ENCODE data around the gene GNA12. TPM values are rescaled to one million over a fixed set of nuclear protein-coding genes. Genes with fewer than 3 reads are reported as not detected.

GNA12 gene
- total and polyA plus RNA-seq, 2 experiments from 2014 or later, result 11.2 to 13.8 TPM

- no peaks in the 10 kb centered on the region for H3K36me3 ChIP-seq (ENCODE audit: low read depth)
- no peaks in the 10 kb centered on the region for H3F3A ChIP-seq (ENCODE audit: insufficient read depth)
- H3K9me2 ChIP-seq (ENCODE audit: insufficient read depth), result no peaks in the 10 kb centered on the region
- no peak overlapping the region for H2AFZ ChIP-seq
- H3K27me3 ChIP-seq (replicated peaks; ENCODE audit: insufficient read depth), result no peaks in the 10 kb centered on the region
- no peak overlapping the region for H3K4me3 ChIP-seq
- H3K79me2 ChIP-seq (ENCODE audit: insufficient read depth), result no peaks in the 10 kb centered on the region
- no peak overlapping the region for H3K9ac ChIP-seq
- H4K20me1 ChIP-seq (ENCODE audit: insufficient read depth), result no peaks in the 10 kb centered on the region
- no peak overlapping the region for H3K27ac ChIP-seq
- no peaks in the 10 kb centered on the region for H3K9me3 ChIP-seq (ENCODE audit: low read depth)
- DNase-seq, result no peak
- no peak overlapping the region for H3K4me2 ChIP-seq (ENCODE audit: unreplicated experiment)
- 77 to 94% methylated on average over 19 of the region's 20 CpGs for WGBS, 2 experiments (ENCODE audit: low coverage in 1 of 2, low lambda C conversion rate in 2 of 2, missing lambda C conversion rate in 2 of 2)
- no peaks in the 10 kb centered on the region for H3K4me1 ChIP-seq (ENCODE audit: insufficient read depth)
- no peak for TF ChIP-seq EZH2phosphoT487 (IDR thresholded peaks at IDR 0.05; ENCODE audit: insufficient read depth, low read depth)
- TF ChIP-seq EZH2 (IDR thresholded peaks at IDR 0.05; ENCODE audit: insufficient read depth, poor library complexity, severe bottlenecking), result no peak
- in situ Hi-C loops (cut with MboI), result loop anchor here (25.0 kb wide), 1 partner anchor 454 kb away; no protein-coding TSS in a partner anchor
Observed at GRCh38 chr7:2708547-2709310, 135.4 kb downstream of the GNA12 start.

GRCh38 chr7:2708041-2708440 lies 136.1 kb downstream of the GNA12 start:
- TF ChIP-seq EZH2phosphoT487 (IDR thresholded peaks at IDR 0.05; ENCODE audit: insufficient read depth, low read depth) (no peak), EZH2 (IDR thresholded peaks at IDR 0.05; ENCODE audit: insufficient read depth, poor library complexity, severe bottlenecking) (no peak)
- H3K27me3 ChIP-seq (replicated peaks; ENCODE audit: insufficient read depth), result no peaks in the 10 kb centered on the region
- no peaks in the 10 kb centered on the region for H3K9me3 ChIP-seq (ENCODE audit: low read depth)
- 94% methylated on average over 10 of the region's 10 CpGs for WGBS, 2 experiments (ENCODE audit: low coverage in 1 of 2, low lambda C conversion rate in 2 of 2, missing lambda C conversion rate in 2 of 2)
- H3K9me2 ChIP-seq (ENCODE audit: insufficient read depth), result no peaks in the 10 kb centered on the region
- H3K4me3 ChIP-seq, result no peak overlapping the region
- no peaks in the 10 kb centered on the region for H4K20me1 ChIP-seq (ENCODE audit: insufficient read depth)
- H2AFZ ChIP-seq, result no peak overlapping the region
- no peak overlapping the region for H3K9ac ChIP-seq
- in situ Hi-C loops (cut with MboI), result loop anchor here (25.0 kb wide), 1 partner anchor 454 kb away; no protein-coding TSS in a partner anchor
- no peaks in the 10 kb centered on the region for H3K36me3 ChIP-seq (ENCODE audit: low read depth)
- H3K4me2 ChIP-seq (ENCODE audit: unreplicated experiment), result no peak overlapping the region
- no peaks in the 10 kb centered on the region for H3K4me1 ChIP-seq (ENCODE audit: insufficient read depth)
- DNase-seq, result no peak
- H3K79me2 ChIP-seq (ENCODE audit: insufficient read depth), result no peaks in the 10 kb centered on the region
- no peak overlapping the region for H3K27ac ChIP-seq
- H3F3A ChIP-seq (ENCODE audit: insufficient read depth), result no peaks in the 10 kb centered on the region

- DNase-seq, result no peak
- H3K4me2 ChIP-seq (ENCODE audit: unreplicated experiment), result no peak overlapping the region
- H3K4me3 ChIP-seq, result no peak overlapping the region
- no peak overlapping the region for H3K9ac ChIP-seq
- no peaks in the 10 kb centered on the region for H3K4me1 ChIP-seq (ENCODE audit: insufficient read depth)
- H3K36me3 ChIP-seq (ENCODE audit: low read depth), result no peaks in the 10 kb centered on the region
- no peaks in the 10 kb centered on the region for H3F3A ChIP-seq (ENCODE audit: insufficient read depth)
- 70 to 74% methylated on average over 8 of the region's 8 CpGs for WGBS, 2 experiments (ENCODE audit: low coverage in 1 of 2, low lambda C conversion rate in 2 of 2, missing lambda C conversion rate in 2 of 2)
- no peak overlapping the region for H3K27ac ChIP-seq
- no peak overlapping the region for H2AFZ ChIP-seq
- TF ChIP-seq EZH2phosphoT487 (IDR thresholded peaks at IDR 0.05; ENCODE audit: insufficient read depth, low read depth) (no peak), EZH2 (IDR thresholded peaks at IDR 0.05; ENCODE audit: insufficient read depth, poor library complexity, severe bottlenecking) (no peak)
- no peaks in the 10 kb centered on the region for H3K9me3 ChIP-seq (ENCODE audit: low read depth)
- in situ Hi-C loops (cut with MboI), result loop anchor here (25.0 kb wide), 1 partner anchor 455 kb away; no protein-coding TSS in a partner anchor
- H3K79me2 ChIP-seq (ENCODE audit: insufficient read depth), result no peaks in the 10 kb centered on the region
- no peaks in the 10 kb centered on the region for H3K9me2 ChIP-seq (ENCODE audit: insufficient read depth)
- H4K20me1 ChIP-seq (ENCODE audit: insufficient read depth), result no peaks in the 10 kb centered on the region
- H3K27me3 ChIP-seq (replicated peaks; ENCODE audit: insufficient read depth), result no peaks in the 10 kb centered on the region
Observed at GRCh38 chr7:2707481-2707880, 136.6 kb downstream of the GNA12 start.

GRCh38 chr7:2706685-2707126 lies 137.4 kb downstream of the GNA12 start:
- Histone ChIP-seq H2AFZ (no peak overlapping the region), H3K79me2 (ENCODE audit: insufficient read depth) (no peaks in the 10 kb centered on the region), H3F3A (ENCODE audit: insufficient read depth) (no peaks in the 10 kb centered on the region), H3K27ac (no peak overlapping the region), H3K4me3 (no peak overlapping the region), H3K4me2 (ENCODE audit: unreplicated experiment) (no peak overlapping the region), H3K9ac (no peak overlapping the region), H3K9me3 (ENCODE audit: low read depth) (no peaks in the 10 kb centered on the region), H3K9me2 (ENCODE audit: insufficient read depth) (no peaks in the 10 kb centered on the region), H3K36me3 (ENCODE audit: low read depth) (no peaks in the 10 kb centered on the region), H3K27me3 (replicated peaks; ENCODE audit: insufficient read depth) (no peaks in the 10 kb centered on the region), H4K20me1 (ENCODE audit: insufficient read depth) (no peaks in the 10 kb centered on the region), H3K4me1 (ENCODE audit: insufficient read depth) (0 out of 2 replicates have a peak, but pooled peaks cover 3% of the 10 kb centered on the region)
- TF ChIP-seq EZH2 (IDR thresholded peaks at IDR 0.05; ENCODE audit: insufficient read depth, poor library complexity, severe bottlenecking), result no peak
- TF ChIP-seq EZH2phosphoT487 (IDR thresholded peaks at IDR 0.05; ENCODE audit: insufficient read depth, low read depth), result no peak
- WGBS, 2 experiments (ENCODE audit: low coverage in 1 of 2, low lambda C conversion rate in 2 of 2, missing lambda C conversion rate in 2 of 2), result 72% methylated on average over 6 of the region's 6 CpGs
- in situ Hi-C loops (cut with MboI), result loop anchor here (25.0 kb wide), 1 partner anchor 456 kb away; no protein-coding TSS in a partner anchor
- no peak for DNase-seq

All from GM23248 (cell line).